Inferior parietal cortex (tissue), 1 donor: ENCODE data around the gene MAGIX.
A peak's percentile ranks its signal among the peaks of the same experiment; 100 is the strongest.
"Not testable (repeated sequence)": the region's sequence is repeated elsewhere in the genome, so short reads cannot be mapped to it uniquely, and the experiment has no call there.

Source experiments
- DNase-seq: peaks from one replicate; pipeline ENCODE4 v3.0.0-alpha.2; 2016; ENCODE audit errors: extremely low spot score

The MAGIX gene

DNA sequence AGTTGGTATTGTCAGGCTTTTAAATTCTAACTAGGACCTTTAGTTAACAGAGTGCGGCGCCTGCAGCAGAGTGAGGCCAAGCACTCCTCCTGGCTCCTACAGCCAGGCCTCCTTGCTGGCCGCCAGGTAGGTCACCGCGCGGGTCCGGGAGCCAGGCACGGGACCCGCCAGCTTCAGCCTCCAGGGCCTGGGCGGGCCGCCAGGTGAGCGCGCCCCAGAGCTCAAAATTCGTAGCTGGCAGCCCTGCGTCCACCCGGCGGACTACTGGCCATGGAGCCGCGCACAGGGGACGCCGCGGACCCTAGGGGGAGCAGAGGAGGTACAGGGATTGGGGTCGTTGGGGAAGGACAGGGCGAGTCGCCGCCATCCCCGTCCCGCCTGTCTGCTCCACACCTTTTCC, at the start of gene MAGIX:
Gene MAGIX (plus strand): TSS at position 139 of the 400 bp plus-strand sequence. CDS start 132 bp downstream, at position 271.
- no peak for DNase-seq

GRCh38 chrX:49116076-49116475, 46.5 kb upstream of the MAGIX start:
- no peak for DNase-seq

DNA sequence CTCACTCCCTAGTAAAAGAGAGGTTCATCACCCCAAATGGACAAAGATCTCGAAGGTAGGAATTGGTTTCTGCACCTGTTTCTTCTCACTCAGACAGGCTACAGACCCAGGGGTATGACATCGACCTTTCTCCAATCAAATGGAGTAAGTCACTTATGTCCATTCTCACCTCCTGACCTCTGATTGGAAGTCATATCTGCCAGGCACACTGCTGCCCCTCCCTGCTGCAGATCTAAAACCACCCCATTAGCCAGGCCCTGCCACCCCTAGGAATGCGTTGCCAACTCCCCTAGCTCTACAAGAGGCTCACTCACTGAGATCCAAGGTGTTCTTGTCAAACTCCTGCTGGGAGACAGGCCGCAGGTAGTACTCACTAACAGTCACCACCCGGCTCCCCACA, 45.8 kb upstream of the MAGIX start:
- DNase-seq: no peak

GRCh38 chrX:49117581-49117980, 45.0 kb upstream of the MAGIX start:
- DNase-seq: no peak

DNA sequence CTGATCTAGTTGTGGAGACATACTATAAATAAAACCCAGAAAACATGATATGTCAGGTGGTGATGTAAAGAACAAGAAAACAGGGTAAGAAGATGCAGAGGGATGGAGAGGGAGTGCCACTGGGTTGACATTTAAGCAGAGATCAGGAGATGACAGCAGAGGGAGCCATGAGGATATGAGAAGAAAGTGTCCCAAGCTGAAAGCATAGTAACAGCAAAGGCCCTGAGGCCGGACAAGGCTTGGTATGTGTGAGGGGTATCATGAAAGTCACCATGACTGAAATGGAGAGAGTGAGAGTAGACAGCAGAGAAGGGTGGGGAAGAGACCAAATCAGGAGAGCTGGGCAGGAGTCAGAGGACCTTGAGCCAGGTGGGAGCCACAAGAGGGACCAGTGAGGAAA, 42.5 kb upstream of the MAGIX start:
- DNase-seq: no peak

DNA sequence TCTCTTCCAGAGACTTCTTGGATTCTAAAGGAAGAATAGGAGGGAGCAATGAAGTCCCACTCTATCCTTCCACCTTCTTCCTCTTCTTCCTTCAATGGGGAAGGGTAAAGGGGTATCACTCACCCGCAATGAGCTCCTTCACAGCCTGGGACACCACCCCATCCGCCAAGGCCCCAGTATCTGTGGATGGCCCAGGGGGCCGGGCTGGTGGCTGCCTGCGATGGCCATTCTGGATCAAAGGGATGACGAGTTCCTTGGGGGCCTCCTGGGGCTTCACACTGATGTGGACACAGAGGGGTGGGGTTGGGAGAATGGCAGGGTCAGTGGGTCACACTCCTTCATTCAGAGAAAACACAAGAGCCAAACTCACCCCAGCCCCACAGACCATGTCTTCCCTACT, 40.1 kb upstream of the MAGIX start:
- no peak for DNase-seq

GRCh38 chrX:49127742-49128258, 34.8 kb upstream of the MAGIX start:
- not testable (repeated sequence) for DNase-seq

DNA sequence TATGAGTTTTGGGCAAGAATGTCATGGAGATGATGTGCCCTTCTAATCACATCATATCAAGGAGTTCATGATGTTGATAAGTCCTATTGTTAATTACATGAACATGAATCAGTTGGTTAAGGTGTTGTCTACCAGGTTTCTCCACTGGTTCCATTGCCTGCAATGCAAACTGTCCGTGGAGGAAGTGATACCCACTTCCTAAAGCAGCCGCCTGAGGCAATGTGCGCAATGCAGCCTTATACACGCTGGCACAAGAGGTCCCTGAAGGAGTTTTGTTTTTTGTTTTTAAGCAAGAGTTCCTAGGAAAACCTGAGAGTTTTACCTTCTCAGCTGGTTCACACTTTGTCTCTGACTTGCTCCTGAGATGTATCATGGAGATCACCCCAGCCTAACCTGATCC, 33.1 kb upstream of the MAGIX start:
- DNase-seq: no peak

DNA sequence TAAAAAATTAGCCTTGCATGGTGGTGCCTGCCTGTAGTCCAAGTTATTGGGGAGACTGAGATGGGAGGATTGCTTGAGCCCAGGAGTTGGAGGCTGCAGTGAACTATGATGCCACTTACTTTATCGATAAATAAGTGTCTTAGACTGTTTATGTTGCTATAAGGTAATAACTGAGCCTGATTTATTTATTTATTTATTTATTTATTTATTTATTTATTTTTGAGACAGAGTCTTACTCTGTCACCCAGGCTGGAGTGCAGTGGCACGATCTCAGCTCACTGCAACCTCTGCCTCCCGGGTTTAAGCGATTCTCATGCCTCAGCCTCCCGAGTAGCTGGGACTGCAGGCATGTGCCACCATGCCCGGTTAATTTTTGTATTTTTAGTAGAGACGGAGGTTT, 30.3 kb upstream of the MAGIX start:
- not testable (repeated sequence) for DNase-seq

- DNase-seq: no peak
Observed at GRCh38 chrX:49133759-49134158, 28.8 kb upstream of the MAGIX start.

- DNase-seq: no peak
Observed at GRCh38 chrX:49137492-49137891, 25.1 kb upstream of the MAGIX start.

DNA sequence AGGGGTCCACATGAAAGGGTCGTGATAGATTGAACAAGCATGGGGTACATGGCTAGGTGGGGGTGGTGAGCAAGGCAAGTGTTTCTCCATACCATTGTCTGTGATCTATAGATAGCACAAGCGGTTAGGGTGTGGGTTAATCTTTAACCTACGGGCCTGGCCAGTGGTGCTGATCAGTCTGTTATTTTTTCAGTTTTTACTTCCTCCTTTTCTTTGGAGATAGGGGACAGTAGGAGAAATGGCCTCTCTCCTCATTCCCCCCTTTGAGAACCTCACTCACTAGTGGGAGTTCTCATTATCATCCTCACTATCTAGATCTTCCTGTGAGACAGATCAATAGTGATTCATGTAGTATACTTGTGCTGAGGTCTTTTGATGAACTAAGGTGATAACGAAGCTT, 22.8 kb upstream of the MAGIX start:
- DNase-seq: no peak

- DNase-seq: not testable (repeated sequence)
Observed at GRCh38 chrX:49142264-49142663, 20.3 kb upstream of the MAGIX start.

- DNase-seq: not testable (repeated sequence)
Observed at GRCh38 chrX:49143154-49143553, 19.4 kb upstream of the MAGIX start.

GRCh38 chrX:49147282-49147681, 15.3 kb upstream of the MAGIX start:
- no peak for DNase-seq

- DNase-seq: no peak
Observed at GRCh38 chrX:49147936-49148335, 14.6 kb upstream of the MAGIX start.

DNA sequence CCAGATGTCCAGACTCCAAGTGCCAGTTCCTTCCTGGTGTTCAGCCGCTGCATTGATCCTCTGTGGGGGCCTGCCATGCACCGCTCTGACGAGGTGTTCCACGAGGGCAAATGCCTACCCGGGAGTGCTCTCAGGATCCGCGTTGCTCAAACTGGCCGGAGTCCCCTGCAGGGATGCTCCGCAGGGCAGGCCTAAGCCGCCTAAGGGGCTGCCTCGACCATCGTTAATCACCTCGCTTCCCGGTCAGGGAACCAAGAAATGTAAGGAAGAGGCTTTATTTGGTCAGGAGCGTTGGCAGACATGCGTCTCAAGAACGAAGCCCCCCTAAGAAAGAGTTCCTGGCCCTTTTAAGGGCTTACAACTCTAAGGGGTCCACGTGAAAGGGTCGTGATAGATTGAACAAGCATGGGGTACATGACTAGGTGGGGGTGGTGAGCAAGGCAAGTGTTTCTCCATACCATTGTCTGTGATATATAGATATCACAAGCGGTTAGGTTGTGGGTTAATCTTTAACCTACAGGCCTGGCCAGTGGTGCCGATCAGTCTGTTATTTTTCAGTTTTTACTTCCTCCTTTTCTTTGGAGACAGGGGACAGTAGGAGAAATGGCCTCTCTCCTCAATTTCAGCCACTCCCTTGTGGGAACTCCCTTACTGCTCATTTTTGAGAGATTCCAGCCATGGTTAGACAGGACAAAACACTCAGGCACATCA, 14.0 kb upstream of the MAGIX start:
- DNase-seq: not testable (repeated sequence)

DNA sequence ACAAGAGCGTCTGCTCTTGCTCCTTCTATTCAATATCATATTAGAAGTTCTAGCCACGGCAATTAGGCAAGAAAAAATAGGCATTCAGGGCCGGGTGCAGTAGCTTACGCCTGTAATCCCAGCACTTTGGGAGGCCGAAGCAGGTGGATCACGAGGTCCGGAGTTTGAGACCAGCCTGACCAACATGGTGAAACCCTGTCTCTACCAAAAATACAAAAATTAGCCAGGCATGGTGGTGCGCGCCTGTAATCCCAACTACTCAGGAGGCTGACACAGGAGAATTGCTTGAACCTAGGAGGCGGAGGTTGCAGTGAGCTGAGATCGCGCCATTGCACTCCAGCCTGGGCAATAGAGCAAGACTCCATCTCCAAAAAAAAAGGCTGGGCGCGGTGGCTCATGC, 13.3 kb upstream of the MAGIX start:
- DNase-seq: not testable (repeated sequence)

- DNase-seq: no peak
Observed at GRCh38 chrX:49153467-49153866, 9.1 kb upstream of the MAGIX start.

- DNase-seq: peak; percentile 46
Observed at GRCh38 chrX:49155243-49155899, 7.2 kb upstream of the MAGIX start.

DNA sequence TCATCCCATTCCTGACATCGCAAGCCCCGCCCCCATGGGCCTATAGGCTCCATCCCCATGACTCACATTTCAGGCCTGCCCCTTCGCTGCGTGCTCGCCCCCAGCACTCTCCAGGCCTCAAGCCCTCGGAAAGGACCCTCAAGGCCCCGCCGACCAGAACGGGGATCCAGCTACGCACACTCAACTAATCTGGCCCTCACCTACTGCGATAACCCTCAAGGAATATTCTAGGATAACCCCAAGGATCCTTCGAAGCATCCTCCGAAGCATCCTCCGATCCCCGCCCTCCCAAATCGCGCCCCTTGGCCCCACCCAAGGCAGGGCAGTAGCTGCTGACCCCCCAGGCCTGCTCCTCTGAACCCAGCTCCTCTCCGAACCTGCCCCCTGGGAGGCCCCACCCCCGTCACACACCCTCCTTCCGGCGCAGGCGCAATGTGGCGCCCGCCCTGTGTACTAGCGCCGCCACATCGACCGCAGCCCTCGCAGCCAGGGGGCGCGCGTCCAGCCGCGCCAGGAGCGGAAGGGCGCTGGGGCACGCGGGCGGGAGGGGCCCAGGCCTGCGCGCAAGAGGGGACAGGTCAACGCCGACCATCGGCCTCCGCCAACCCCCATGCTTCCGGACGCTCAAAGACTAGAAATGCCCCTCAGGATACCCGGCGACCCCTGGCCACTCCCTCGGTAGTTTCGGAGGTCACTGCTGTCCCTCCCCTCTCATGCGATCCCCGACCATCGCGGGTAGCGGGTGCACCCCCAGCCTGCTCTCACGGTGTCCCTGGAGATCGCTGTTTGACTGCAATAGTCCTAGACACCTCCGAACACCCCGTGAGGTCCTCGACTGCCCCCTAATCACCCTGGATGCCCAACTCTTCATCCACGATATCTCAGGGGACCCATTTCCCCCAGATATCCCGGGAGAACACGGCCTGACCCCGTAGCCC, 6.4 kb upstream of the MAGIX start:
- peak; percentile 79 for DNase-seq

- DNase-seq: no peak
Observed at GRCh38 chrX:49157194-49157593, 5.4 kb upstream of the MAGIX start.
